Measurements from ENCODE around the gene NRN1L. TPM values are rescaled to one million over a fixed set of nuclear protein-coding genes. Genes with fewer than 3 reads are reported as not detected.

NRN1L gene
- total RNA-seq, 1 experiment from 2014 or later: not detected

DNA sequence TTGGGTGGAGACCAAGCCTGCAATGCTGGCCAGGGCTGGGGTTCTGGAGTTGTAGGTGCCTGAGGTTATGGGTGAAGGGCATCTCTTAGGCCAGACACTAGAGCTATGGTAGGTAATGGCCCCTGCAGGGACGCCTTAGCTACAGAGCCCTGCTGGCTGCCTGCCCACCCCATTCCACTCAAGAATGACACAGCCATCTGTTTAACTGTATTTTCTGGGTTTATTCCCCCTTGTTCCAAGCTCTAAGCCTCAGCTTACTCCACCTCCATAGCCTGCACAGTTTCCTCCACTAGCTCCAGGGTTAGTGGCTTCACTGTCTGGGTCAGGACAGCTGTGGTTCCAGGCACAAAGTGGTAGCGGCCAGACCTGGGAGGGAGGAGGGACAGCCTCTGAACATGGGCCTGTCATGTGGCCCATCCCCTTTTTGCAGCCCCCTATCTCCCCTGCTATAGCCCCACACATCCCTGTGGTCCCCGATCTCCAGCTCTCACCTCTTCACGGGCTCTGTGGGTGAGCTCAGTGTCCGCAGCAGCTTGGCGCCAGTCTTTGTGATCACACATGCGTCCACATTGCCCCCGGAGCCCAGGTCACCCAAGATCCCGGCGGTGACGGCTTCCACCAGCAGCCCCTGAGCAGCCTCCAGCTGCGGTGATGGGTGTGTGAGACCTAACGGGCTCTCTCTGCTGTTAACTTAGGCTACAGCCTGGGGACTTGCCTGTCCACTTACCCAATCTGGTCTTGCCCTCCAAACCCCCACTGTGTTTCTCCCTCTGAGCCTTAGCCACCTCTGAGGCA lies 49.8 kb downstream of the NRN1L start:
- no peaks in the 10 kb centered on the region for H3K27me3 Mint-ChIP-seq (ENCODE audit: insufficient read depth, unreplicated experiment)
- no TSS peak for BruUV-seq (replicated peaks)
- peaks cover 64% of the 10 kb centered on the region for H3K36me3 Mint-ChIP-seq (ENCODE audit: insufficient read depth, unreplicated experiment)
- peaks cover 28% of the 10 kb centered on the region for H3K4me1 Mint-ChIP-seq (ENCODE audit: insufficient read depth, unreplicated experiment)
- CTCF ChIA-PET: interaction anchor here (0.6 to 2.6 kb wide), 14 partner anchors 16 to 421 kb away, joined by 3 to 11 read pairs (median 4); no protein-coding TSS in a partner anchor
- DNase-seq (ENCODE audit: unreplicated experiment): no peak
- intact Hi-C loops (cut with micrococcal nuclease): no loop called here
- H3K27ac Mint-ChIP-seq (ENCODE audit: low read depth, unreplicated experiment): peak overlapping the region; percentile 98
- POLR2A ChIA-PET: interaction anchor here (0.6 to 4.3 kb wide), 21 partner anchors 9 to 303 kb away, joined by 3 to 45 read pairs (median 12); partner anchors contain the start of genes CENPT, DDX28, DUS2 and EDC4
- TF ChIP-seq, protein P1, sequence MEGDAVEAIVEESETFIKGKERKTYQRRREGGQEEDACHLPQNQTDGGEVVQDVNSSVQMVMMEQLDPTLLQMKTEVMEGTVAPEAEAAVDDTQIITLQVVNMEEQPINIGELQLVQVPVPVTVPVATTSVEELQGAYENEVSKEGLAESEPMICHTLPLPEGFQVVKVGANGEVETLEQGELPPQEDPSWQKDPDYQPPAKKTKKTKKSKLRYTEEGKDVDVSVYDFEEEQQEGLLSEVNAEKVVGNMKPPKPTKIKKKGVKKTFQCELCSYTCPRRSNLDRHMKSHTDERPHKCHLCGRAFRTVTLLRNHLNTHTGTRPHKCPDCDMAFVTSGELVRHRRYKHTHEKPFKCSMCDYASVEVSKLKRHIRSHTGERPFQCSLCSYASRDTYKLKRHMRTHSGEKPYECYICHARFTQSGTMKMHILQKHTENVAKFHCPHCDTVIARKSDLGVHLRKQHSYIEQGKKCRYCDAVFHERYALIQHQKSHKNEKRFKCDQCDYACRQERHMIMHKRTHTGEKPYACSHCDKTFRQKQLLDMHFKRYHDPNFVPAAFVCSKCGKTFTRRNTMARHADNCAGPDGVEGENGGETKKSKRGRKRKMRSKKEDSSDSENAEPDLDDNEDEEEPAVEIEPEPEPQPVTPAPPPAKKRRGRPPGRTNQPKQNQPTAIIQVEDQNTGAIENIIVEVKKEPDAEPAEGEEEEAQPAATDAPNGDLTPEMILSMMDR (IDR thresholded peaks at IDR 0.05; ENCODE audit: unreplicated experiment): no peak
- no peaks in the 10 kb centered on the region for H3K9me3 Mint-ChIP-seq (ENCODE audit: unreplicated experiment)
- peak overlapping the region; percentile 100 for H3K4me3 Mint-ChIP-seq (ENCODE audit: unreplicated experiment)

DNA sequence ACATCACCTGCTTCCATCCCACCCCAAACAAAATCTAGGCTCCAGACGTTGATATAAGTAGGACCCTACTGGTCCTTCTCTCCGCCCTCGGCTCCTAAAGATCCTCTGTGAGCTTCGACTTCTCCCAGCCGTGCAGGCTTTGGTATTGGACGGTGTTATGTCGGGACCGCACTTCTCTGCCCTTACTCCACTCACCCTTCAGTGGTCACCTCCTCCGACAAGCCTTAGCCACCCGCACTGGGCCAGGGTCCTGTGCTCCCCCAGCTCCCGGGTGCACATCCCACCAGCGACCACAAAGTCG lies 50.4 kb downstream of the NRN1L start:
- Mint-ChIP-seq H3K9me3 (ENCODE audit: unreplicated experiment) (no peaks in the 10 kb centered on the region), H3K27ac (ENCODE audit: low read depth, unreplicated experiment) (peak overlapping the region; percentile 98), H3K27me3 (ENCODE audit: insufficient read depth, unreplicated experiment) (no peaks in the 10 kb centered on the region), H3K4me3 (ENCODE audit: unreplicated experiment) (peak overlapping the region; percentile 100), H3K36me3 (ENCODE audit: insufficient read depth, unreplicated experiment) (peaks cover 69% of the 10 kb centered on the region), H3K4me1 (ENCODE audit: insufficient read depth, unreplicated experiment) (peaks cover 30% of the 10 kb centered on the region)
- intact Hi-C loops (cut with micrococcal nuclease): no loop called here
- ChIA-PET CTCF (interaction anchor here (0.8 to 2.6 kb wide), 9 partner anchors 12 to 388 kb away, joined by 3 to 11 read pairs (median 4); no protein-coding TSS in a partner anchor), POLR2A (interaction anchor here (0.9 to 4.3 kb wide), 37 partner anchors 10 to 373 kb away, joined by 3 to 45 read pairs (median 8); partner anchors contain the start of genes CENPT, CTCF, DDX28 and DUS2)
- DNase-seq (ENCODE audit: unreplicated experiment): peak; percentile 11
- no TSS peak for BruUV-seq (replicated peaks)
- TF ChIP-seq, protein P1 (IDR thresholded peaks at IDR 0.05; ENCODE audit: unreplicated experiment): no peak

DNA sequence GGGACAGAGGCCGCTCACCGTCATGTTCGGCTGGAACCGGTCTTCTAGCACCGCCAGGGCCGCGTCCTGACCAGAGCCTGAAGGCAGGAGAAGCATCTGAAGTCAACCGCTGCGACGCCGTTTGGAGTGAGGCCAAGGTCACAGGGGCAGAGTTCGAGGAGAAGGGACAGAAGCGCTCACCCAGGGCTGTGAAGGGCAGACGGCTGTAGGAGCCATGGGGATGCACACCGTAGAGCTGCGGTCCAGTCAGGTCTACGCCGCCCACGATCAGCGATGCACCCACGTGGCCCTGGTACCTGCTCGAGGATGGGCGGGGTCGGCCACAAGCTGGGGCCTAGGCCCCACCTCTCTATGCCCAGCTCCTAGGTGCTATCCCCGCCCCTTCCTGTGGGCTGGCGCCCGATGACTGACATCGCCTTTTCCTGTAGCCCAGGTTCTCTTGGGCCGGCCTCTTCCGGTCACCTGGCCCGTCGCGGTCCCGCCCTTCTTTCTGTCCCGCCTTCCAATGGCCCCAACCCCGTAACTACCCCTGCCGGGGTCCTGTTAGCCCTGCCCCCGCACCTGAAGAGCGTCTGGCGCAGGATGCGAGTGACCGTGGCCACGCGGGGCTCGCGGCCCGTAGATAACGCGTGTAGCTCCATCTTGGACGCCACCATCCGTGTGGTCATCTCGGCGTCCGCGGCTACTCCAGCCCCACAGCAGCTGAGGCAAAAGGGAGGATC lies 50.9 kb downstream of the NRN1L start:
- no peaks in the 10 kb centered on the region for H3K9me3 Mint-ChIP-seq (ENCODE audit: unreplicated experiment)
- H3K4me1 Mint-ChIP-seq (ENCODE audit: insufficient read depth, unreplicated experiment): peaks cover 32% of the 10 kb centered on the region
- no TSS peak for BruUV-seq (replicated peaks)
- H3K27ac Mint-ChIP-seq (ENCODE audit: low read depth, unreplicated experiment): peak overlapping the region; percentile 98
- intact Hi-C loops (cut with micrococcal nuclease): loop anchor here (2.0 kb wide), 1 partner anchor 105 kb away; no protein-coding TSS in a partner anchor
- ChIA-PET POLR2A (interaction anchor here (0.5 to 4.3 kb wide), 48 partner anchors 9 to 455 kb away, joined by 3 to 45 read pairs (median 6); partner anchors contain the start of genes ACD, ATP6V0D1, CENPT and CTCF), CTCF (interaction anchor here (0.6 to 2.6 kb wide), 15 partner anchors 13 to 388 kb away, joined by 3 to 11 read pairs (median 5); partner anchors contain the start of gene NRN1L)
- H3K36me3 Mint-ChIP-seq (ENCODE audit: insufficient read depth, unreplicated experiment): peaks cover 70% of the 10 kb centered on the region
- TF ChIP-seq, protein P1 (IDR thresholded peaks at IDR 0.05; ENCODE audit: unreplicated experiment): no peak
- H3K27me3 Mint-ChIP-seq (ENCODE audit: insufficient read depth, unreplicated experiment): no peaks in the 10 kb centered on the region
- H3K4me3 Mint-ChIP-seq (ENCODE audit: unreplicated experiment): peak overlapping the region; percentile 100
- DNase-seq (ENCODE audit: unreplicated experiment): peak; percentile 98

Other genes starting within 250 kb of the NRN1L start
- 1.6 and 1.9 TPM in 2 replicates for gene CARMIL2, start 239.7 kb upstream of the NRN1L start, total RNA-seq (2022)
- gene ACD, start 224.6 kb upstream of the NRN1L start, total RNA-seq (2022): 26.1 and 33.6 TPM in 2 replicates
- gene PARD6A, start 223.9 kb upstream of the NRN1L start, total RNA-seq (2022): 3.2 and 4.5 TPM in 2 replicates
- gene ENKD1, start 218.1 kb upstream of the NRN1L start, total RNA-seq (2022): 12.8 and 14.5 TPM in 2 replicates
- gene C16orf86, start 218.1 kb upstream of the NRN1L start, total RNA-seq (2022): 0.54 and 0.65 TPM in 2 replicates
- gene GFOD2, start 165.6 kb upstream of the NRN1L start, total RNA-seq (2022): 14.8 and 19.0 TPM in 2 replicates
- gene RANBP10, start 78.3 kb upstream of the NRN1L start, total RNA-seq (2022): 17.2 and 21.7 TPM in 2 replicates
- 1.1 and 1.5 TPM in 2 replicates for gene TSNAXIP1, start 78.0 kb upstream of the NRN1L start, total RNA-seq (2022)
- gene THAP11, start 42.6 kb upstream of the NRN1L start, total RNA-seq (2022): 18.3 and 20.5 TPM in 2 replicates
- gene NUTF2, start 38.0 kb upstream of the NRN1L start, total RNA-seq (2022): 133 TPM in 2 replicates
- gene CENPT, start 37.2 kb upstream of the NRN1L start, total RNA-seq (2022): 30.9 and 35.5 TPM in 2 replicates
- gene EDC4, start 11.8 kb upstream of the NRN1L start, total RNA-seq (2022): 50.9 and 51.3 TPM in 2 replicates
- 21.7 and 27.9 TPM in 2 replicates for gene PSKH1, start 8.4 kb downstream of the NRN1L start, total RNA-seq (2022)
- 0.52 and 1.6 TPM in 2 replicates for gene CTRL, start 47.0 kb downstream of the NRN1L start, total RNA-seq (2022)
- gene PSMB10, start 52.0 kb downstream of the NRN1L start, total RNA-seq (2022): 20.3 and 32.7 TPM in 2 replicates
- gene LCAT, start 59.2 kb downstream of the NRN1L start, total RNA-seq (2022): 35.3 and 44.5 TPM in 2 replicates
- gene SLC12A4, start 83.8 kb downstream of the NRN1L start, total RNA-seq (2022): 107 TPM in 2 replicates
- not detected in 2 replicates for gene DPEP3, start 95.6 kb downstream of the NRN1L start, total RNA-seq (2022)
- not detected in 2 replicates for gene DPEP2, start 114.6 kb downstream of the NRN1L start, total RNA-seq (2022)
- gene DPEP2NB, start 131.0 kb downstream of the NRN1L start, total RNA-seq (2022): not detected in 2 replicates
- gene DDX28, start 138.3 kb downstream of the NRN1L start, total RNA-seq (2022): 9.3 and 11.7 TPM in 2 replicates
- 24.2 and 26.4 TPM in 2 replicates for gene DUS2, start 138.4 kb downstream of the NRN1L start, total RNA-seq (2022)
- gene NFATC3, start 200.5 kb downstream of the NRN1L start, total RNA-seq (2022): 18.5 and 24.1 TPM in 2 replicates